H1 (cell line): ENCODE measurements around the gene POLL. TPM values are rescaled to one million over a fixed set of nuclear protein-coding genes. Genes with fewer than 3 reads are reported as not detected.

Experiments
- CTCF ChIA-PET: fragments of 300-600 bp; sonication (Branson Sonifier 250); formaldehyde crosslinking; loops from one replicate; lab custom pipeline; 2021; ENCODE audit not compliant: partially characterized antibody; lab: Charles Lee
- POLR2A ChIA-PET: fragments of 300-600 bp; sonication (Branson Sonifier 250); formaldehyde crosslinking; loops from one replicate; lab custom pipeline; 2021; ENCODE audit warnings: inconsistent platforms; ENCODE audit not compliant: partially characterized antibody; lab: Charles Lee
- DNase-seq, 2 experiments: peaks; one replicate each; pipeline versions ENCODE4 v3.0.0 to v3.0.0-alpha.2; 2010 to 2022; ENCODE audit warnings: low spot score in 2 of 2, low read depth in 1 of 2, mixed read lengths in 1 of 2
- FAIRE-seq: peaks from 2 replicates; lab custom pipeline; 2011; peaks lifted over from hg19 to GRCh38; lab: Jason Lieb, UNC
- H2AFZ ChIP-seq: 2 replicates; pipeline ENCODE4 v1.8.1; 2012; ENCODE audit warnings: low read length, inconsistent platforms
- H2AK5ac ChIP-seq: 2 replicates; pipeline ENCODE4 v1.6.1; 2013; ENCODE audit warnings: low read depth, low read length
- H2BK120ac ChIP-seq: replicated peaks from 2 replicates; pipeline ENCODE3; 2013; ENCODE audit warnings: low read depth, low read length, inconsistent platforms
- H2BK12ac ChIP-seq: 2 replicates; pipeline ENCODE4 v1.6.1; 2013; ENCODE audit warnings: low read depth, low read length
- H2BK15ac ChIP-seq: 2 replicates; pipeline ENCODE4 v1.6.1; 2013; ENCODE audit warnings: low read length
- H2BK20ac ChIP-seq: 2 replicates; pipeline ENCODE4 v1.6.1; 2013; ENCODE audit warnings: low read length
- H2BK5ac ChIP-seq: 2 replicates; pipeline ENCODE4 v1.6.1; 2013; ENCODE audit warnings: low read depth, low read length
- H3K14ac ChIP-seq: 2 replicates; pipeline ENCODE4 v1.6.1; 2013; ENCODE audit warnings: inconsistent platforms; ENCODE audit not compliant: insufficient read length
- H3K18ac ChIP-seq: 2 replicates; pipeline ENCODE4 v1.6.1; 2013; ENCODE audit warnings: low read length; ENCODE audit errors: extremely low read depth
- H3K23ac ChIP-seq: 2 replicates; pipeline ENCODE4 v1.6.1; 2013; ENCODE audit warnings: inconsistent platforms; ENCODE audit not compliant: insufficient read length
- H3K23me2 ChIP-seq: 2 replicates; pipeline ENCODE4 v1.6.1; 2013; ENCODE audit warnings: low read depth, low read length
- H3K27ac ChIP-seq: 2 replicates; pipeline ENCODE4 v1.6.1; 2011; ENCODE audit warnings: low read depth, low read length, inconsistent platforms
- H3K27me3 ChIP-seq, 4 experiments: replicated peaks in 1 of 4; 1 replicate in 1 of 4; 2 replicates in 3 of 4; pipeline versions ENCODE4 v1.6.1 to v1.8.1; 2011 to 2013; ENCODE audit warnings: low read length in 3 of 4, mild to moderate bottlenecking in 3 of 4, inconsistent platforms in 2 of 4, mixed read lengths in 2 of 4, moderate library complexity in 1 of 4; ENCODE audit not compliant: control insufficient read depth in 3 of 4, insufficient read depth in 3 of 4; ENCODE audit errors: extremely low read depth in 1 of 4
- H3K36me3 ChIP-seq, 4 experiments: 2 replicates each; pipeline versions ENCODE4 v1.6.1 to v1.8.1; 2011 to 2013; ENCODE audit warnings: mild to moderate bottlenecking in 4 of 4, low read length in 3 of 4, moderate library complexity in 2 of 4, control low read depth in 1 of 4, inconsistent platforms in 1 of 4; ENCODE audit not compliant: insufficient read depth in 4 of 4, control insufficient read depth in 2 of 4
- H3K4ac ChIP-seq: replicated peaks from 2 replicates; pipeline ENCODE3; 2013; ENCODE audit warnings: low read length, low read depth, mixed read lengths, inconsistent platforms; ENCODE audit not compliant: insufficient read length
- H3K4me1 ChIP-seq, 4 experiments: replicated peaks in 1 of 4; 1 replicate in 1 of 4; 2 replicates in 3 of 4; pipeline versions ENCODE4 v1.6.1 to v1.8.1; 2011 to 2013; ENCODE audit warnings: low read length in 3 of 4, inconsistent platforms in 2 of 4, mixed read lengths in 1 of 4; ENCODE audit not compliant: insufficient read depth in 4 of 4, control insufficient read depth in 3 of 4
- H3K4me2 ChIP-seq, 2 experiments: 2 replicates each; pipeline versions ENCODE4 v1.6.1 to v1.8.1; 2011 to 2013; ENCODE audit warnings: low read depth in 2 of 2, low read length in 2 of 2, control low read depth in 1 of 2, inconsistent platforms in 1 of 2, mild to moderate bottlenecking in 1 of 2; ENCODE audit not compliant: insufficient read depth in 1 of 2
- H3K4me3 ChIP-seq, 4 experiments: fragments of 200-600, 300-600 bp in 1 of 4; sonication (generic), shearing (Covaris generic), sonication (Bioruptor Twin) in 1 of 4; 2 replicates each; pipeline versions ENCODE4 v1.5.1 to v1.8.1; 2011 to 2016; ENCODE audit warnings: low read length in 4 of 4, low read depth in 3 of 4, control low read depth in 2 of 4, inconsistent platforms in 2 of 4, mild to moderate bottlenecking in 2 of 4, mixed read lengths in 1 of 4, moderate library complexity in 1 of 4; ENCODE audit not compliant: insufficient read depth in 2 of 4; ENCODE audit errors: extremely low read depth in 1 of 4
- H3K56ac ChIP-seq: replicated peaks from 2 replicates; pipeline ENCODE3; 2013; ENCODE audit warnings: low read depth, mild to moderate bottlenecking, mixed read lengths, low read length, inconsistent platforms; ENCODE audit not compliant: insufficient read length
- H3K79me1 ChIP-seq: 2 replicates; pipeline ENCODE4 v1.6.1; 2013; ENCODE audit warnings: low read depth, low read length, control low read depth
- H3K79me2 ChIP-seq, 2 experiments: 2 replicates each; pipeline versions ENCODE4 v1.6.1 to v1.8.1; 2012 to 2013; ENCODE audit warnings: low read length in 2 of 2, mild to moderate bottlenecking in 2 of 2, inconsistent platforms in 1 of 2; ENCODE audit not compliant: insufficient read depth in 2 of 2, control insufficient read depth in 1 of 2
- H3K9ac ChIP-seq, 4 experiments: replicated peaks in 1 of 4; 1 replicate in 1 of 4; 2 replicates in 3 of 4; pipeline versions ENCODE4 v1.6.1 to v1.8.1; 2011 to 2013; ENCODE audit warnings: low read depth in 3 of 4, low read length in 3 of 4, control low read depth in 2 of 4, mild to moderate bottlenecking in 2 of 4, moderate library complexity in 2 of 4, inconsistent platforms in 1 of 4; ENCODE audit errors: extremely low read depth in 1 of 4
- H3K9me3 ChIP-seq, 2 experiments: 2 replicates each; pipeline versions ENCODE4 v1.6.1 to v1.8.1; 2012 to 2013; ENCODE audit warnings: mild to moderate bottlenecking in 2 of 2, moderate library complexity in 2 of 2, control low read depth in 1 of 2, inconsistent platforms in 1 of 2, low read depth in 1 of 2, low read length in 1 of 2, mixed read lengths in 1 of 2; ENCODE audit not compliant: insufficient read depth in 2 of 2
- H4K20me1 ChIP-seq, 2 experiments: replicated peaks in 1 of 2; 2 replicates each; pipeline versions ENCODE3 to v1.8.1; 2011 to 2013; ENCODE audit warnings: inconsistent platforms in 2 of 2, low read length in 2 of 2, mild to moderate bottlenecking in 1 of 2; ENCODE audit not compliant: insufficient read depth in 2 of 2, control insufficient read depth in 1 of 2
- H4K5ac ChIP-seq: 2 replicates; pipeline ENCODE4 v1.6.1; 2013; ENCODE audit warnings: low read length, low read depth, mixed read lengths, inconsistent platforms; ENCODE audit not compliant: insufficient read length
- H4K8ac ChIP-seq: 2 replicates; pipeline ENCODE4 v1.8.0; 2013; ENCODE audit warnings: mild to moderate bottlenecking, moderate library complexity, low read length, inconsistent platforms; ENCODE audit not compliant: insufficient read depth; ENCODE audit errors: extremely low read depth
- H4K91ac ChIP-seq: replicated peaks from 2 replicates; pipeline ENCODE3; 2013; ENCODE audit warnings: low read length, mixed read lengths, inconsistent platforms; ENCODE audit not compliant: insufficient read length
- PHF8 ChIP-seq: fragments of 200-600 bp; sonication (generic); conservative IDR thresholded peaks from 2 replicates; pipeline ENCODE4 v1.7.1; 2012; ENCODE audit warnings: low read depth, mild to moderate bottlenecking, inconsistent platforms, low read length, moderate library complexity
- WGBS, 2 experiments: shearing (Covaris generic) in 1 of 2; methylation state at CpG; one replicate each; pipeline versions ENCODE4 v1.1.6 to v1.1.7; 2013 to 2015; ENCODE audit warnings: low lambda C conversion rate in 2 of 2, mixed read lengths in 2 of 2, inconsistent platforms in 1 of 2, low coverage in 1 of 2, missing lambda C conversion rate in 1 of 2; ENCODE audit not compliant: insufficient replicate concordance in 2 of 2, insufficient coverage in 1 of 2, insufficient read length in 1 of 2; ENCODE audit errors: extremely low coverage in 1 of 2, missing lambda C conversion rate in 1 of 2; 5-methylcytosine and 5-hydroxymethylcytosine counted together
- polyA plus RNA-seq, 7 experiments: library from polyadenylated mRNA; depleted of rRNA in 3 of 7; stranded (reverse) in 5 of 7; unstranded in 2 of 7; fragments of >200 nt in 5 of 7; fragments of 200-250 nt in 2 of 7; gene quantifications; 1 replicate in 5 of 7; 2 replicates in 1 of 7; 4 replicates in 1 of 7; pipeline versions ENCODE4 v1.2.1 to v1.2.3, GENCODE V29; 2011 to 2013; ENCODE audit warnings: missing spikeins in 2 of 7, mixed read lengths in 2 of 7
- total RNA-seq: library from RNA; stranded (reverse); fragmentation: NEBNext Ultra II Directional; extraction: Animal tissue kit (Norgen Biotek cat#: 25700); gene quantifications from 2 replicates; pipeline ENCODE4 v1.2.1, GENCODE V29; 2021

Gene POLL
- total and polyA plus RNA-seq, 2 of the 8 experiments (the other 6 are each of a cell fraction or from before 2014, with no cell fraction given) = 26.1 to 45.9 TPM

DNA sequence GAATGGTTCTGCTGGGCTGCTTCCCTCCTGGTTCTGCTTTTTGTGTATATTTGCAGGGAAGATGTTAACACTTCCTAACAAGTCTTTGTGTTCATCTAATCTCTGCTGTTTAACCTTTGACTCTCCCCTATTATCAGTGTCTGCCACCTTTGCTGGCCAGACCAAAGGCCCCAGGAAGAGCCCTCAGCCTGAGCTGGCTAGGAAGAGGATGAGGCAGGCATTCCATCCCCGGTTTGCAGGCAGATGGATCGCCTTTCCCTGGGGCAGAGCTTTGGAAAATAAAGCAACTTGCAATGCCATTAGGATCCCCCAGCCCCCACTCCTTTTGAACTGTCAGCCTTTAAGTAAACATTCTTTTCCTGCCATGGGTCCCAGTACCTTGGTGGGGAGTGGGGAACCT, 19.1 kb upstream of the POLL start:
- Histone ChIP-seq H4K91ac (no peak overlapping the region), H2BK12ac (no peak overlapping the region), H3K27me3 (no peaks in the 10 kb centered on the region), H4K8ac (no peak overlapping the region), H2BK5ac (no peak overlapping the region), H3K4me1 (peaks cover 2 to 9% (median 3%) of the 10 kb centered on the region in 4 experiments; a peak in 4 of 7 replicates), H3K79me2 (no peaks in the 10 kb centered on the region), H2AFZ (no peak overlapping the region), H3K79me1 (no peaks in the 10 kb centered on the region; the same call in 1 of the 2 replicates), H2BK15ac (no peak overlapping the region), H3K18ac (no peak overlapping the region), H3K14ac (no peak overlapping the region), H3K23me2 (no peaks in the 10 kb centered on the region), H4K20me1 (no peaks in the 10 kb centered on the region), H3K56ac (no peak overlapping the region), H3K23ac (no peak overlapping the region), H4K5ac (no peak overlapping the region), H2BK120ac (no peak overlapping the region), H3K27ac (no peak overlapping the region), H3K36me3 (peaks cover 0 to 13% (median 3%) of the 10 kb centered on the region in 4 experiments; a peak in 5 of 8 replicates), H3K9ac (no peak overlapping the region), H3K4me2 (no peak overlapping the region), H3K4ac (no peak overlapping the region), H3K9me3 (no peaks in the 10 kb centered on the region), H3K4me3 (no peak overlapping the region; a peak in 1 of 8 replicates), H2BK20ac (no peak overlapping the region), H2AK5ac (no peak overlapping the region)
- POLR2A ChIA-PET = interaction anchor here (1.2 to 1.7 kb wide), 2 partner anchors 24 to 211 kb away, joined by 3 to 7 read pairs; partner anchors contain the start of gene OGA
- CTCF ChIA-PET = interaction anchor here (0.5 to 17.3 kb wide), 4 partner anchors 8 to 507 kb away, joined by 4 to 246 read pairs (median 110); partner anchors contain the start of gene NPM3
- WGBS, 2 experiments = 61% methylated on average over 2 of the region's 2 CpGs; no CpG with 5 or more reads in 1 of the 2 experiments
- DNase-seq (no peak), FAIRE-seq (no peak)
- no peak for TF ChIP-seq PHF8
